GM23338 (cell line): Measurements from ENCODE around the gene BRD9. TPM values are rescaled to one million over a fixed set of nuclear protein-coding genes. Genes with fewer than 3 reads are reported as not detected.

Experiments
- ATAC-seq: fragments of 200-7000 bp; cut with Tn5 transposase; 3 replicates; pipeline ENCODE4 v1.9.1; 2020
- DNase-seq: peaks from one replicate; pipeline ENCODE4 v3.0.0-alpha.2; 2015; ENCODE audit warnings: low spot score
- H2AFZ ChIP-seq: fragments of 200-600 bp; sonication (generic); 2 replicates; pipeline ENCODE4 v1.8.0; 2016; ENCODE audit warnings: antibody characterized with exemption, mild to moderate bottlenecking, moderate library complexity
- H3F3A ChIP-seq: fragments of 200-600 bp; sonication (generic); replicated peaks from 2 replicates; pipeline ENCODE4 v1.8.0; 2017; ENCODE audit warnings: antibody characterized with exemption, mixed run types, low read depth
- H3K27ac ChIP-seq: fragments of 200-600 bp; sonication (generic); 2 replicates; pipeline ENCODE4 v1.6.1; 2016; ENCODE audit warnings: low read depth
- H3K27me3 ChIP-seq: fragments of 200-600 bp; sonication (generic); 2 replicates; pipeline ENCODE4 v1.8.0; 2016; ENCODE audit warnings: mild to moderate bottlenecking, mixed run types, moderate library complexity; ENCODE audit not compliant: insufficient read depth
- H3K36me3 ChIP-seq: fragments of 200-600 bp; sonication (generic); 2 replicates; pipeline ENCODE4 v1.8.0; 2016; ENCODE audit warnings: mild to moderate bottlenecking; ENCODE audit not compliant: insufficient read depth
- H3K4me1 ChIP-seq: fragments of 200-600 bp; sonication (generic); 2 replicates; pipeline ENCODE4 v1.8.0; 2016; ENCODE audit warnings: mild to moderate bottlenecking, moderate library complexity; ENCODE audit not compliant: insufficient read depth
- H3K4me2 ChIP-seq: fragments of 200-600 bp; sonication (generic); 2 replicates; pipeline ENCODE4 v1.7.1; 2017; ENCODE audit warnings: mixed run types
- H3K4me3 ChIP-seq: fragments of 200-600 bp; sonication (generic); 2 replicates; pipeline ENCODE4 v1.6.1; 2016; ENCODE audit warnings: mixed run types
- H3K79me2 ChIP-seq: fragments of 200-600 bp; sonication (generic); replicated peaks from 2 replicates; pipeline ENCODE4 v1.8.0; 2017; ENCODE audit warnings: mild to moderate bottlenecking; ENCODE audit not compliant: insufficient read depth
- H3K9me2 ChIP-seq: fragments of 200-600 bp; sonication (generic); 2 replicates; pipeline ENCODE4 v1.8.0; 2017; ENCODE audit not compliant: insufficient read depth
- H4K20me1 ChIP-seq: fragments of 200-600 bp; sonication (generic); replicated peaks from 2 replicates; pipeline ENCODE4 v1.8.0; 2017; ENCODE audit warnings: mild to moderate bottlenecking; ENCODE audit not compliant: insufficient read depth
- H3K27ac Mint-ChIP-seq: 2 replicates; pipeline ENCODE4 v1.8.0; 2020; ENCODE audit warnings: inconsistent platforms, mild to moderate bottlenecking, moderate library complexity, mixed read lengths
- H3K27me3 Mint-ChIP-seq: 3 replicates; pipeline ENCODE4 v1.8.0; 2022; ENCODE audit warnings: low read depth, mild to moderate bottlenecking, moderate library complexity, mixed read lengths, inconsistent platforms; ENCODE audit not compliant: insufficient read depth, poor library complexity
- H3K36me3 Mint-ChIP-seq: 3 replicates; pipeline ENCODE4 v1.8.0; 2021; ENCODE audit warnings: low read depth, mild to moderate bottlenecking, inconsistent platforms, moderate library complexity, mixed read lengths
- H3K4me1 Mint-ChIP-seq: 3 replicates; pipeline ENCODE4 v1.8.0; 2020; ENCODE audit warnings: mild to moderate bottlenecking, inconsistent platforms, mixed read lengths
- H3K4me3 Mint-ChIP-seq: 3 replicates; pipeline ENCODE4 v1.8.0; 2021; ENCODE audit warnings: moderate library complexity, mild to moderate bottlenecking, inconsistent platforms, mixed read lengths
- H3K9me3 Mint-ChIP-seq: 3 replicates; pipeline ENCODE4 v1.8.0; 2020; ENCODE audit warnings: moderate library complexity, mild to moderate bottlenecking, inconsistent platforms, mixed read lengths
- CREB1 ChIP-seq: fragments of 250-450 bp; sonication (Bioruptor Pico); IDR thresholded peaks from 2 replicates; pipeline ENCODE4 v1.5.0; 2020; ENCODE audit warnings: low read depth, mild to moderate bottlenecking, moderate library complexity
- CTCF ChIP-seq, 2 experiments: fragments of 200-600 bp in 1 of 2; sonication (generic) in 1 of 2; conservative IDR thresholded peaks; 2 replicates each; pipeline versions ENCODE4 v1.5.1 to v1.6.1; 2016 to 2017; ENCODE audit warnings: antibody characterized with exemption in 2 of 2, low read depth in 2 of 2, mild to moderate bottlenecking in 2 of 2, moderate library complexity in 1 of 2
- ETS1 ChIP-seq: IDR thresholded peaks from 2 replicates; pipeline ENCODE4 v1.6.1; 2016; ENCODE audit warnings: antibody characterized with exemption
- EZH2 ChIP-seq: fragments of 200-600 bp; sonication (generic); IDR thresholded peaks from one replicate; pipeline ENCODE4 v1.8.0; 2017; ENCODE audit warnings: antibody characterized with exemption, mild to moderate bottlenecking, low read depth; ENCODE audit not compliant: unreplicated experiment
- EZH2phosphoT487 ChIP-seq: fragments of 200-600 bp; sonication (generic); IDR thresholded peaks from one replicate; pipeline ENCODE4 v1.8.1; 2018; ENCODE audit warnings: antibody characterized with exemption; ENCODE audit not compliant: unreplicated experiment
- JUNB ChIP-seq: IDR thresholded peaks from one replicate; pipeline ENCODE4 v1.6.1; 2016; ENCODE audit warnings: antibody characterized with exemption; ENCODE audit not compliant: unreplicated experiment
- NANOG ChIP-seq: IDR thresholded peaks from 2 replicates; pipeline ENCODE4 v1.6.1; 2016; ENCODE audit warnings: antibody characterized with exemption, borderline replicate concordance
- POLR2AphosphoS5 ChIP-seq: IDR thresholded peaks from 2 replicates; pipeline ENCODE4 v1.6.1; 2016; ENCODE audit warnings: antibody characterized with exemption, low read depth
- REST ChIP-seq: IDR thresholded peaks from one replicate; pipeline ENCODE4 v1.6.1; 2018; ENCODE audit warnings: antibody characterized with exemption; ENCODE audit not compliant: unreplicated experiment
- STAT1 ChIP-seq: IDR thresholded peaks from one replicate; pipeline ENCODE4 v1.6.1; 2016; ENCODE audit warnings: antibody characterized with exemption; ENCODE audit not compliant: unreplicated experiment
- ZNF114 ChIP-seq: fragments of 250-450 bp; sonication (Bioruptor Pico); IDR thresholded peaks from 2 replicates; pipeline ENCODE4 v1.5.0; 2020; ENCODE audit warnings: mild to moderate bottlenecking, moderate library complexity
- ZNF331 ChIP-seq: fragments of 250-450 bp; sonication (Bioruptor Pico); IDR thresholded peaks from 2 replicates; pipeline ENCODE4 v1.5.0; 2020; ENCODE audit warnings: low read depth, mild to moderate bottlenecking, moderate library complexity
- ZNF462 ChIP-seq: fragments of 250-450 bp; sonication (Bioruptor Pico); IDR thresholded peaks from 2 replicates; pipeline ENCODE4 v1.5.0; 2020; ENCODE audit warnings: mild to moderate bottlenecking, moderate library complexity
- polyA plus RNA-seq: library from polyadenylated mRNA; unstranded; fragments of >200 nt; fragmentation: Nextera tagmentation; extraction: Ambion mirVana; gene quantifications from 2 replicates; pipeline ENCODE4 v1.2.1, GENCODE V29; 2016
- total RNA-seq: library from RNA; depleted of rRNA; stranded (reverse); fragments of >200 nt; shearing (Covaris generic); gene quantifications from 2 replicates; pipeline ENCODE4 v1.2.3, GENCODE V29; 2014

BRD9 gene
- total and polyA plus RNA-seq, 2 experiments from 2014 or later: 32.9 to 54.7 TPM

GRCh38 chr5:881551-881935 is 11.1 kb downstream of the BRD9 start:
- Histone ChIP-seq H3F3A (peaks cover 8% of the 10 kb centered on the region; the same call in 1 of the 2 replicates), H3K27ac (no peak overlapping the region), H3K4me3 (no peak overlapping the region), H3K4me2 (no peak overlapping the region), H3K36me3 (peaks cover 34% of the 10 kb centered on the region), H4K20me1 (peaks cover 24% of the 10 kb centered on the region), H3K27me3 (no peaks in the 10 kb centered on the region), H3K9me2 (no peaks in the 10 kb centered on the region), H3K4me1 (no peaks in the 10 kb centered on the region), H2AFZ (no peak overlapping the region), H3K79me2 (peaks cover 54% of the 10 kb centered on the region)
- H3K4me1 Mint-ChIP-seq: no peaks in the 10 kb centered on the region; the same call in 2 of the 3 replicates
- H3K27ac Mint-ChIP-seq: no peak overlapping the region
- ATAC-seq (no peak), DNase-seq (no peak)
- no peak for TF ChIP-seq ZNF114 (CRISPR knock-in tag)
- no peak for TF ChIP-seq REST
- no peak for TF ChIP-seq ETS1
- TF ChIP-seq CREB1 (CRISPR knock-in tag): no peak
- TF ChIP-seq NANOG: no peak
- TF ChIP-seq STAT1: no peak
- TF ChIP-seq CTCF (conservative IDR thresholded peaks at IDR 0.05; ENCODE audit: low read depth in 2 of 2): no peak
- no peak for TF ChIP-seq EZH2phosphoT487
- TF ChIP-seq ZNF331 (CRISPR knock-in tag): no peak
- TF ChIP-seq POLR2AphosphoS5: no peak
- TF ChIP-seq ZNF462: no peak
- no peak for TF ChIP-seq EZH2
- TF ChIP-seq JUNB: no peak
- H3K36me3 Mint-ChIP-seq: peaks cover 80% of the 10 kb centered on the region
- peaks cover 6% of the 10 kb centered on the region for H3K9me3 Mint-ChIP-seq
- H3K4me3 Mint-ChIP-seq: no peak overlapping the region
- peaks cover 19% of the 10 kb centered on the region for H3K27me3 Mint-ChIP-seq
